GM12873 (cell line): Measurements from ENCODE around the gene TMEM256.

Experiments used
- TF ChIP-seq, protein P1 (sequence below): IDR thresholded peaks from 2 replicates; pipeline ENCODE4 v1.5.1; 2012; ENCODE audit warnings: low read depth, mild to moderate bottlenecking, moderate library complexity, low read length, control low read depth; ENCODE audit not compliant: insufficient read depth; ENCODE audit errors: missing control alignments

The TMEM256 gene

DNA sequence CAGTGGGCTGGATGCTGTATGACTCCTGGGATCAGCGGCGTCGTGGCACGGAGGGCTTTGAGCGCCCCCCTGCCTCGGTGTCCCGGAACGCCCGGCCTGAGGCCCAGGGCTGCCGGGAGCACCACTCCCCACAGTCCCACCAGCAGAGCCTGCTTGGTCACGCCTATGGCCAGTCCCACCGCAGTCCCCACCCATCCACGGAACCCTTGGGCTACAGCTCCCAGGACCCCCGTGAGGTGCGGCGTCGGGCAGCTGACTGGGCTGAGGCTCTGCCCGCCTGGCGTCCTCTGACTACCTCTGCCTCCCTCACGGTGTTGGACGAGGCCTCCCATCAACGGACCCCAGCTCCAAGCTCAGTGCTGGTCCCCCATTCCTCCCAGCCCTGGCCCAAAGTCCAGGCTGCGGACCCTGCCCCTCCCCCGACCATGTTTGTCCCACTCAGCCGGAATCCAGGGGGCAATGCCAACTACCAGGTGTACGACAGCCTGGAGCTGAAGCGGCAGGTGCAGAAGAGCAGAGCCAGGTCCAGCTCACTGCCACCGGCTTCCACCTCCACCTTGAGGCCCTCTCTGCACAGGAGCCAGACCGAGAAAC is 23.1 kb upstream of the TMEM256 start:
- TF ChIP-seq, protein P1, sequence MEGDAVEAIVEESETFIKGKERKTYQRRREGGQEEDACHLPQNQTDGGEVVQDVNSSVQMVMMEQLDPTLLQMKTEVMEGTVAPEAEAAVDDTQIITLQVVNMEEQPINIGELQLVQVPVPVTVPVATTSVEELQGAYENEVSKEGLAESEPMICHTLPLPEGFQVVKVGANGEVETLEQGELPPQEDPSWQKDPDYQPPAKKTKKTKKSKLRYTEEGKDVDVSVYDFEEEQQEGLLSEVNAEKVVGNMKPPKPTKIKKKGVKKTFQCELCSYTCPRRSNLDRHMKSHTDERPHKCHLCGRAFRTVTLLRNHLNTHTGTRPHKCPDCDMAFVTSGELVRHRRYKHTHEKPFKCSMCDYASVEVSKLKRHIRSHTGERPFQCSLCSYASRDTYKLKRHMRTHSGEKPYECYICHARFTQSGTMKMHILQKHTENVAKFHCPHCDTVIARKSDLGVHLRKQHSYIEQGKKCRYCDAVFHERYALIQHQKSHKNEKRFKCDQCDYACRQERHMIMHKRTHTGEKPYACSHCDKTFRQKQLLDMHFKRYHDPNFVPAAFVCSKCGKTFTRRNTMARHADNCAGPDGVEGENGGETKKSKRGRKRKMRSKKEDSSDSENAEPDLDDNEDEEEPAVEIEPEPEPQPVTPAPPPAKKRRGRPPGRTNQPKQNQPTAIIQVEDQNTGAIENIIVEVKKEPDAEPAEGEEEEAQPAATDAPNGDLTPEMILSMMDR = no peak

DNA sequence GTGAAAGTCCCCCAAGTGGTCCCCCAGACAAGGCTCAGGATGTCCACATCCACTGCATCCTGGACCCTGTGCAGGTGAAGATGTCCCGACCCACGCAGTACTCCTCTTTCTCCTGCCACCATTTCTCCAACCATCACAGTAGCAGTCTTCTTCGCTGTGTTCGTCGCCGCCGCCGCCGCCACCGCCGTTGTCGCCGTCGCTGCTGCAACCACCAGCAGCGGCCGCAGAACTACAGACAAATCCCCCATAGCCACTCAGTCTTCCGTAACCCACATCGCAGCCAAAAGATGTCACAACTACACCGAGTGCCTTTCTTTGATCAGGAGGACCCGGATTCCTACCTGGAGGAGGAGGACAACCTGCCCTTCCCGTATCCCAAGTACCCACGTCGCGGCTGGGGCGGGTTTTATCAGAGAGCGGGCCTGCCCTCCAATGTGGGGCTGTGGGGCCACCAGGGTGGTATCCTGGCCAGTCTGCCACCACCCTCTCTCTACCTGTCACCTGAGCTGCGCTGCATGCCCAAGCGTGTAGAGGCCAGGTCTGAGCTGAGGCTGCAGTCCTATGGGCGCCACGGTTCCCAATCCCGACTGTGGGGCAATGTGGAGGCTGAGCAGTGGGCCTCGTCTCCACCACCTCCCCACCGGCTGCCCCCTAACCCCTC is 22.4 kb upstream of the TMEM256 start:
- TF ChIP-seq, protein P1 = no peak

DNA sequence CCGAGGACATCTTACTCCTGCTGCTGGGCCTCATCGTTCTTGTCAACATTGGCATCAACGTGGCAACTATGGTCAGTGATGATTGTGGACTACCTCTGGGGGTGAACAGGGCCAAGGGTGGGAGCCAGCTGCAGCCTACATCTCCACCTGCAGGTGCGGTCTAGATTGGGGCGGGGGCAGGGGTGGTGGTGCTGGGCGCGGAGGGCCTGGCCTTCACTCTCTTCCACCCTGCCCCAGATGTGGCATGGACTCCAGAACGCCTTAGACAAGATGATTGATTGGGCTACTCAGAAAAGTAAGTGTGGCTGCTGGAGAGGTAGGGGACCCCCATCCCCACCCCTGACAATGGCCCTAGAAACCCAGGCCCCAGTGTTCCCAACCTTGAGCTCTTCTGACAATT is 21.9 kb upstream of the TMEM256 start:
- TF ChIP-seq, protein P1 = no peak

DNA sequence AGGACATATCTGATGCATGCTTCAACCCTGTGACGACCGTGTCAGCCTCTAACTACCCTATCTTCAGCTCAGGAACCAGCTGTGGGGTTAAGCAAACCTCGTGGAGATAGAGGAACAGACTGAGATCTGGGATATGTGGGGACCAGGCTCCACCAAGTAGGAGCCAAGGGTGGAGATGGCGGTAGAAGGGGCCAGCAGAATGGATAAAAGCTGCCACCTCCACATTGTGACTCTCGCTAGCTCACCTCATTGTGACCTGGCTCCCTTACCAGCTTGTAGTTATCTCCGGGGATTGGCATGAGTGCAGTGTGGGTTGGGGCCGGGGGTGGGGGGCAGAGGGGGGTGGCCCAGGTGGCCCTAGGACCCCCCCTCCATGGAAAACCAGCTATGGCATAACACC is 21.4 kb upstream of the TMEM256 start, which contains the start of gene SPEM2:
SPEM2 (plus strand) TSS at position 301 of the 400 bp plus-strand sequence; CDS start at position 374, 73 bp downstream.
- TF ChIP-seq, protein P1 = no peak

DNA sequence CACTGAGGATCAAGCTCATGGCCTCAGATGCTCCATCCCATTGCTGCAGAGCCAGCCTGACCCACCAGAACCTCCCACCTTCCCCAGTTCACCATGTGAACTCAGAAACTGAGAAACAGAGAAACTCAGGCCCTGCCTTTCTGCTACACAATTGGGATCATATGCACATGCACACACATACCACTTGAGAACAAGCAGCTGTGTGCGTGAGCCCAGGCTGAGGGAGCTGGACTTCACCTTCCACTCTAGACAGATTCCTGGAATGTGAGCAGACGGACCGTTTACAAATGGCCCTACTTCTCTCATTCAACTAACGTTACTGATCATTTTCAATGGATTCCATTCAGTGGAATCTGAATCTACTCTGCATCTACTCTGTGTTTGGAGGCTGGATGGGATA is 19.8 kb upstream of the TMEM256 start:
- TF ChIP-seq, protein P1 = no peak

DNA sequence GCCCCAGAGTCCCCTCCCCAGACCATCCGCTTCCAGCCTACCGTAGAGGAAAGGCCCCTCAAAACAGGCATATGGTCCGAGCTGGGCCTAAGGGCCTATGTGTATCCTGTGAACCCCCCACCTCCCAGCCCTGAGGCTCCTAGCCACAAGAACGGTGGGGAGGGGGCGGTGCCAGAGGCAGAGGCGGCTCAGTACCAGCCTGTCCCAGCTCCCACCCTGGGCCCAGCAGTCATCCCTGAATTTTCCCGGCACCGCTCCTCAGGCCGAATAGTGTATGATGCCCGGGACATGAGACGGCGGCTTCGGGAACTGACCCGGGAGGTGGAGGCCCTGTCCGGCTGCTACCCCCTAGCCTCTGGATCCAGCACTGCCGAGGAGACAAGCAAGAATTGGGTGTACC is 17.3 kb upstream of the TMEM256 start:
- TF ChIP-seq, protein P1 = no peak

DNA sequence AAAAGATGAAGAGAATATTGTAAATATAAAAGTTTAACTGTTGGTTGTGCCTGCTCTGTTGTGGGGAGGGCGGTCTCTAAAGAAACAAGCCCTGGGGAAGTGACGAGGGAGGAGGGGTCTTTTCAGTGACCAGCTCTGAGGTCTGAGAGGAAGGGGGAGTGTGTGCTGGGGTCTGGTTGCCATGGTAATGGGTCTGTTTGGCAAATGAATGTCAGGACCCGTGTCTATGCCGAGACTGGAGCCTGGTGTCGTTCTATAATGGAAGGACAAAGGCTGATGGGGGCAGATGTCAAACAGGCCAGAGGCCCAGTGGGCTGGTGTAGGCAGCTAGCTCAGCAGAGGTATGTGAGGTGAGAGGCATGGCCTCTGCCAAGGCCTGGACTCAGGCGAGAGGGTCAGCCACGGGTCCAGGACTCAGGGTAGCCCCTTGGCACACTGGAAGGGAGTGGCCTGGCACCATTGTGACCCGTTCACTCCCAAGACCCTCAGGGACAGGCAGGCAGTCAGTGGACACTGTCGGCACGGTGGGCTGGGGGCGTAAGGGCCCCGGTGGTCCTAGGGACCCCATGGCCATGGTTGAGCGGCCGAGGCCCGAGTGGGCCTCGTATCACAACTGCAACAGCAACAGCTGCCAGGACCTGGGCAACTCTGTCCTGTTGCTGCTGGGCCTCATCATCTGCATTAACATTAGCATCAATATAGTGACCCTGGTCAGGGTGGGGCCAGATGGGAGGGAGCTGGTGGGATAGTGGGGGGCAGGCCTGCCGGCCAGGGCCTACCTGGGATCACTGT is 16.1 kb upstream of the TMEM256 start, which contains the start of gene SPEM1:
SPEM1 (plus strand) TSS at position 506 of the 792 bp plus-strand sequence; CDS start at position 567, 61 bp downstream.
- TF ChIP-seq, protein P1 = no peak
